ENCODE results near the gene SLC7A10. TPM values are rescaled to one million over a fixed set of nuclear protein-coding genes. Genes with fewer than 3 reads are reported as not detected.
A peak's percentile ranks its signal among the peaks of the same experiment; 100 is the strongest.

Gene SLC7A10
- total RNA-seq, 6 experiments from 2014 or later = not detected

GRCh38 chr19:33219261-33219815, 6.3 kb downstream of the SLC7A10 start:
- Mint-ChIP-seq H3K4me3 (no peak overlapping the region), H3K27ac (no peak overlapping the region), H3K36me3 (ENCODE audit: low read depth) (no peaks in the 10 kb centered on the region), H3K9me3 (no peaks in the 10 kb centered on the region), H3K27me3 (ENCODE audit: insufficient read depth) (peaks cover 22% of the 10 kb centered on the region), H3K4me1 (ENCODE audit: low read depth) (no peaks in the 10 kb centered on the region)
- no peak for DNase-seq
- TF ChIP-seq, protein P1, sequence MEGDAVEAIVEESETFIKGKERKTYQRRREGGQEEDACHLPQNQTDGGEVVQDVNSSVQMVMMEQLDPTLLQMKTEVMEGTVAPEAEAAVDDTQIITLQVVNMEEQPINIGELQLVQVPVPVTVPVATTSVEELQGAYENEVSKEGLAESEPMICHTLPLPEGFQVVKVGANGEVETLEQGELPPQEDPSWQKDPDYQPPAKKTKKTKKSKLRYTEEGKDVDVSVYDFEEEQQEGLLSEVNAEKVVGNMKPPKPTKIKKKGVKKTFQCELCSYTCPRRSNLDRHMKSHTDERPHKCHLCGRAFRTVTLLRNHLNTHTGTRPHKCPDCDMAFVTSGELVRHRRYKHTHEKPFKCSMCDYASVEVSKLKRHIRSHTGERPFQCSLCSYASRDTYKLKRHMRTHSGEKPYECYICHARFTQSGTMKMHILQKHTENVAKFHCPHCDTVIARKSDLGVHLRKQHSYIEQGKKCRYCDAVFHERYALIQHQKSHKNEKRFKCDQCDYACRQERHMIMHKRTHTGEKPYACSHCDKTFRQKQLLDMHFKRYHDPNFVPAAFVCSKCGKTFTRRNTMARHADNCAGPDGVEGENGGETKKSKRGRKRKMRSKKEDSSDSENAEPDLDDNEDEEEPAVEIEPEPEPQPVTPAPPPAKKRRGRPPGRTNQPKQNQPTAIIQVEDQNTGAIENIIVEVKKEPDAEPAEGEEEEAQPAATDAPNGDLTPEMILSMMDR (IDR thresholded peaks at IDR 0.05) = peak; percentile 44

GRCh38 chr19:33217881-33218280, 7.8 kb downstream of the SLC7A10 start:
- H3K4me3 Mint-ChIP-seq = no peak overlapping the region
- H3K4me1 Mint-ChIP-seq (ENCODE audit: low read depth) = no peaks in the 10 kb centered on the region
- no peak overlapping the region for H3K27ac Mint-ChIP-seq
- peaks cover 18% of the 10 kb centered on the region for H3K27me3 Mint-ChIP-seq (ENCODE audit: insufficient read depth)
- DNase-seq = no peak
- no peaks in the 10 kb centered on the region for H3K9me3 Mint-ChIP-seq
- no peaks in the 10 kb centered on the region for H3K36me3 Mint-ChIP-seq (ENCODE audit: low read depth)
- TF ChIP-seq, protein P1 (IDR thresholded peaks at IDR 0.05) = no peak

DNA sequence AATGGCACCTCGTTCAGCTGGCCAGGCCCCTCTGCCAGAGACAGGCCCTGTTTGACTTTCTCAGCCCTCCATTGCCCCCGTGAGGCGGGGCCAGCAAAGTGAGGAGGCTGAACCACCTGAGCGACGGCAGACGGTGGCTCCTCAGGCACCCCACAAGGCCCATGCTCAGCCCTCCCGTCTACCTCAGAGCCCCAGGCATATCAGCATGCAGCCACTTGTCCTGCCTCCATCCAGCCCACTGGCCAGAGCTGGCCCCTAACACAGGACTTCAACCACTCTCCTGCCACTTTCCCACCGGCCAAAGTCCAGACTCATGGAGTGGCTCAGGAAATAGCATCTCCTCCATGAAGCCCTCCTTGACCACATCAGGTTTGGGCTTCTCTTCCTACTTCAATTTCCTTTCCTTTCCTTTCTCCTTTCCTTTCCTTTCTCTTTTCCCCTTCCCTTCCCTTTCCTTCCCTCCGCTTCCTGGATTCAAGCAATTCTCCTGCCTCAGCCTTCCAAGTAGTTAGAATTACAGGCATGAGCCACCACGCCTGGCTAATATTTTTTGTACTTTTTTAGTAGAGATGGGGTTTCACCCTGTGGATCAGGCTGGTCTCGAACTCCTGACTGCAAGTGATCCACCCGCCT, 9.3 kb downstream of the SLC7A10 start:
- Mint-ChIP-seq H3K9me3 (no peaks in the 10 kb centered on the region), H3K27ac (no peak overlapping the region), H3K36me3 (ENCODE audit: low read depth) (no peaks in the 10 kb centered on the region)

GRCh38 chr19:33215438-33216197, 10.0 kb downstream of the SLC7A10 start:
- no peaks in the 10 kb centered on the region for H3K4me1 Mint-ChIP-seq (ENCODE audit: low read depth)
- DNase-seq = no peak
- TF ChIP-seq, protein P1 (IDR thresholded peaks at IDR 0.05) = no peak
- no peak overlapping the region for H3K27ac Mint-ChIP-seq
- no peaks in the 10 kb centered on the region for H3K36me3 Mint-ChIP-seq (ENCODE audit: low read depth)
- H3K9me3 Mint-ChIP-seq = no peaks in the 10 kb centered on the region
- no peak overlapping the region for H3K4me3 Mint-ChIP-seq
- H3K27me3 Mint-ChIP-seq (ENCODE audit: insufficient read depth) = peaks cover 12% of the 10 kb centered on the region

More for the DNA sequence above, 9.3 kb downstream of the SLC7A10 start:
- peaks cover 17% of the 10 kb centered on the region for H3K27me3 Mint-ChIP-seq (ENCODE audit: insufficient read depth)
- no peaks in the 10 kb centered on the region for H3K4me1 Mint-ChIP-seq (ENCODE audit: low read depth)
- H3K4me3 Mint-ChIP-seq = no peak overlapping the region
- TF ChIP-seq, protein P1 (IDR thresholded peaks at IDR 0.05) = no peak
- no peak for DNase-seq

GRCh38 chr19:33214596-33214995, 11.1 kb downstream of the SLC7A10 start:
- H3K27me3 Mint-ChIP-seq (ENCODE audit: insufficient read depth) = peaks cover 10% of the 10 kb centered on the region
- no peak overlapping the region for H3K4me3 Mint-ChIP-seq
- H3K4me1 Mint-ChIP-seq (ENCODE audit: low read depth) = no peaks in the 10 kb centered on the region
- no peaks in the 10 kb centered on the region for H3K36me3 Mint-ChIP-seq (ENCODE audit: low read depth)
- no peaks in the 10 kb centered on the region for H3K9me3 Mint-ChIP-seq
- peak; percentile 22 for DNase-seq
- TF ChIP-seq, protein P1 (IDR thresholded peaks at IDR 0.05) = peak; percentile 40; the same call in 1 of the 2 replicates
- no peak overlapping the region for H3K27ac Mint-ChIP-seq
